K562 (cell line): ENCODE measurements around the gene SOCS7.

Experiments used
- BRD4 ChIP-seq: fragments of 200-600 bp; sonication (generic); IDR thresholded peaks from 2 replicates; pipeline ENCODE4 v1.6.1; 2017; ENCODE audit warnings: inconsistent platforms
- CC2D1A ChIP-seq: fragments of 450-650 bp; IDR thresholded peaks from 2 replicates; pipeline ENCODE4 v1.6.1; 2017; ENCODE audit warnings: mild to moderate bottlenecking
- EZH2 ChIP-seq: IDR thresholded peaks from 2 replicates; pipeline ENCODE4 v1.6.1; 2012; ENCODE audit warnings: low read depth, mild to moderate bottlenecking, inconsistent platforms, low read length, borderline replicate concordance
- KAT8 ChIP-seq: fragments of 450-650 bp; IDR thresholded peaks from 2 replicates; pipeline ENCODE4 v1.6.1; 2016; ENCODE audit warnings: low read depth, mild to moderate bottlenecking
- KLF10 ChIP-seq: fragments of 250-450 bp; sonication (Bioruptor Pico); IDR thresholded peaks from 2 replicates; pipeline ENCODE4 v1.6.1; 2021; ENCODE audit warnings: matching md5 sums
- SP1 ChIP-seq: sonication (generic); formaldehyde crosslinking; IDR thresholded peaks from 2 replicates; pipeline ENCODE4 v1.8.1; 2022; ENCODE audit warnings: mild to moderate bottlenecking, missing genetic modification reagents
- SP2 ChIP-seq: IDR thresholded peaks from 2 replicates; pipeline ENCODE4 v1.6.1; 2011; ENCODE audit warnings: mild to moderate bottlenecking, low read depth, low read length, moderate library complexity; ENCODE audit not compliant: poor library complexity, severe bottlenecking; ENCODE audit errors: extremely low read depth
- ZFP1 ChIP-seq: fragments of 450-650 bp; formaldehyde crosslinking; IDR thresholded peaks from 2 replicates; pipeline ENCODE4 v1.4.0; 2020; ENCODE audit warnings: mild to moderate bottlenecking, mixed read lengths
- ZKSCAN1 ChIP-seq: fragments of 150-350 bp; IDR thresholded peaks from 2 replicates; pipeline ENCODE4 v1.6.1; 2016; ENCODE audit warnings: low read depth, low read length
- ZKSCAN3 ChIP-seq: fragments of 250-450 bp; sonication (Bioruptor Pico); IDR thresholded peaks from 2 replicates; pipeline ENCODE4 v1.4.0; 2020
- TF ChIP-seq, protein P1 (sequence below), 3 experiments: IDR thresholded peaks in 2 of 3; conservative IDR thresholded peaks in 1 of 3; 2 replicates each; pipeline ENCODE4 v1.5.1; 2011 to 2012; ENCODE audit warnings: low read length in 3 of 3, mild to moderate bottlenecking in 3 of 3, control low read depth in 2 of 3, improper control_type of control experiment in 1 of 3, inconsistent platforms in 1 of 3, low read depth in 1 of 3, mixed read lengths in 1 of 3, moderate library complexity in 1 of 3; ENCODE audit not compliant: insufficient read depth in 2 of 3
- TF ChIP-seq, protein P2 (sequence below): fragments of 250-450 bp; sonication (Bioruptor Pico); IDR thresholded peaks from 2 replicates; pipeline ENCODE4 v1.4.0; 2020; ENCODE audit warnings: mild to moderate bottlenecking, moderate library complexity
- TF ChIP-seq, protein P3 (sequence below): fragments of 250-450 bp; sonication (Bioruptor Pico); IDR thresholded peaks from 2 replicates; pipeline ENCODE4 v1.5.0; 2020; ENCODE audit warnings: mild to moderate bottlenecking
- TF ChIP-seq, protein P4 (sequence below): sonication (generic); formaldehyde crosslinking; IDR thresholded peaks from 2 replicates; pipeline ENCODE4 v1.9.0; 2022; ENCODE audit warnings: mild to moderate bottlenecking, missing genetic modification reagents

DNA sequence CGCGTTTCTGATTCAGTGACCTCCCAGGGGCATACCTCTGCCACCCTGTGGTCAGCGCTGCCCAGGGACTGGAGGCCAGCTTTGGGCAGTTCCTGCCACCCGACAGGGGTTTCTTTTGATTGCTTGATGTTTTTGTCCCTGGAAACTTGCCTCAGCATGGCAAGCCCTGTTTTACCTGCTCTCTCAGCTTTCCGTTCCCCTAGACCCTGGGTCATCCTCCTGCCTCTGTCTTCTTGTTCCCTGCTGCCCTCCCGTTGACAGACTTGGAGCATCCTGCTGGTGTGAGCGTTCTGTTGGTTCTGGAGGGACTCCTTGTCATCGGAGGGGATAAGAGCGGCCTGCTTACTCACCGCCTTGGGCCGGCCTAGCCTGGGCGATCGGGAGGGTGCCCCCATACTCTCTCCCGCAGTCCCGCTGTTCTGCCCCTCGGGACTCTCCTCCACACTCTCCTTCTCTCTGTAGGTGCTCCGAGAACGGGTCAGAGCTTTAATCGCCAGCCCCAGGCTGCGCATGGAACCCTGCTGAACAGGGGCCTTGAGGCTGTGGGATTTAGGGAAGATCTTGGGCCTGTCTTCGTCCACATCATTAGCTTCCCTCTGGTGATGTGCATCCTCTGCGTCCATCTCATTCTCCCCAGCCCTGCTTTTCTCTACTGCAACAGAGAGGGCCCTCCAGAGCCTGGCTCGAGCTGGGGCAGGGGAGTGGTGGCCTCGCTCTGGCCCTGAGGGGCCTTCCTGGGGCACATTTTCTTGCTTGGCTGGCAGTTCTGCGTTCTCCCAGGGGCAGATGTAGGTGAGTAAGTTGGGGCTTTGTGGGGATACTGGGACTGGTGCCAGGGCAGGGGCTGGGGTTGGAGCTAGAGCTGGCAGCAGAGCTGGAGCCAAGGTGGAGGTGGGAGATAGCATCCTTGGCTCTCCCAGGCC lies 21.6 kb upstream of the SOCS7 start:
- TF ChIP-seq EZH2: no peak
- no peak for TF ChIP-seq KAT8
- TF ChIP-seq, protein P1, sequence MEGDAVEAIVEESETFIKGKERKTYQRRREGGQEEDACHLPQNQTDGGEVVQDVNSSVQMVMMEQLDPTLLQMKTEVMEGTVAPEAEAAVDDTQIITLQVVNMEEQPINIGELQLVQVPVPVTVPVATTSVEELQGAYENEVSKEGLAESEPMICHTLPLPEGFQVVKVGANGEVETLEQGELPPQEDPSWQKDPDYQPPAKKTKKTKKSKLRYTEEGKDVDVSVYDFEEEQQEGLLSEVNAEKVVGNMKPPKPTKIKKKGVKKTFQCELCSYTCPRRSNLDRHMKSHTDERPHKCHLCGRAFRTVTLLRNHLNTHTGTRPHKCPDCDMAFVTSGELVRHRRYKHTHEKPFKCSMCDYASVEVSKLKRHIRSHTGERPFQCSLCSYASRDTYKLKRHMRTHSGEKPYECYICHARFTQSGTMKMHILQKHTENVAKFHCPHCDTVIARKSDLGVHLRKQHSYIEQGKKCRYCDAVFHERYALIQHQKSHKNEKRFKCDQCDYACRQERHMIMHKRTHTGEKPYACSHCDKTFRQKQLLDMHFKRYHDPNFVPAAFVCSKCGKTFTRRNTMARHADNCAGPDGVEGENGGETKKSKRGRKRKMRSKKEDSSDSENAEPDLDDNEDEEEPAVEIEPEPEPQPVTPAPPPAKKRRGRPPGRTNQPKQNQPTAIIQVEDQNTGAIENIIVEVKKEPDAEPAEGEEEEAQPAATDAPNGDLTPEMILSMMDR (IDR thresholded peaks at IDR 0.05 in 2 of 3, conservative IDR thresholded peaks at IDR 0.05 in 1 of 3; ENCODE audit: insufficient read depth in 2 of 3, low read depth in 1 of 3, low read length in 3 of 3): no peak
- no peak for TF ChIP-seq CC2D1A
- TF ChIP-seq, protein P2, sequence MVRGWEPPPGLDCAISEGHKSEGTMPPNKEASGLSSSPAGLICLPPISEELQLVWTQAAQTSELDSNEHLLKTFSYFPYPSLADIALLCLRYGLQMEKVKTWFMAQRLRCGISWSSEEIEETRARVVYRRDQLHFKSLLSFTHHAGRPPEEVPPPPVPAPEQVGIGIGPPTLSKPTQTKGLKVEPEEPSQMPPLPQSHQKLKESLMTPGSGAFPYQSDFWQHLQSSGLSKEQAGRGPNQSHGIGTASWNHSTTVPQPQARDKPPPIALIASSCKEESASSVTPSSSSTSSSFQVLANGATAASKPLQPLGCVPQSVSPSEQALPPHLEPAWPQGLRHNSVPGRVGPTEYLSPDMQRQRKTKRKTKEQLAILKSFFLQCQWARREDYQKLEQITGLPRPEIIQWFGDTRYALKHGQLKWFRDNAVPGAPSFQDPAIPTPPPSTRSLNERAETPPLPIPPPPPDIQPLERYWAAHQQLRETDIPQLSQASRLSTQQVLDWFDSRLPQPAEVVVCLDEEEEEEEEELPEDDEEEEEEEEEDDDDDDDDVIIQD (CRISPR knock-in tag): no peak
- TF ChIP-seq, protein P3, sequence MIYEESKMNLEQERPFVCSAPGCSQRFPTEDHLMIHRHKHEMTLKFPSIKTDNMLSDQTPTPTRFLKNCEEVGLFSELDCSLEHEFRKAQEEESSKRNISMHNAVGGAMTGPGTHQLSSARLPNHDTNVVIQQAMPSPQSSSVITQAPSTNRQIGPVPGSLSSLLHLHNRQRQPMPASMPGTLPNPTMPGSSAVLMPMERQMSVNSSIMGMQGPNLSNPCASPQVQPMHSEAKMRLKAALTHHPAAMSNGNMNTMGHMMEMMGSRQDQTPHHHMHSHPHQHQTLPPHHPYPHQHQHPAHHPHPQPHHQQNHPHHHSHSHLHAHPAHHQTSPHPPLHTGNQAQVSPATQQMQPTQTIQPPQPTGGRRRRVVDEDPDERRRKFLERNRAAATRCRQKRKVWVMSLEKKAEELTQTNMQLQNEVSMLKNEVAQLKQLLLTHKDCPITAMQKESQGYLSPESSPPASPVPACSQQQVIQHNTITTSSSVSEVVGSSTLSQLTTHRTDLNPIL (CRISPR knock-in tag): no peak
- no peak for TF ChIP-seq BRD4
- TF ChIP-seq KLF10 (CRISPR knock-in tag): no peak
- no peak for TF ChIP-seq ZFP1 (CRISPR knock-in tag)
- TF ChIP-seq ZKSCAN3 (CRISPR knock-in tag): no peak
- no peak for TF ChIP-seq SP1 (CRISPR knock-in tag)
- TF ChIP-seq, protein P4, sequence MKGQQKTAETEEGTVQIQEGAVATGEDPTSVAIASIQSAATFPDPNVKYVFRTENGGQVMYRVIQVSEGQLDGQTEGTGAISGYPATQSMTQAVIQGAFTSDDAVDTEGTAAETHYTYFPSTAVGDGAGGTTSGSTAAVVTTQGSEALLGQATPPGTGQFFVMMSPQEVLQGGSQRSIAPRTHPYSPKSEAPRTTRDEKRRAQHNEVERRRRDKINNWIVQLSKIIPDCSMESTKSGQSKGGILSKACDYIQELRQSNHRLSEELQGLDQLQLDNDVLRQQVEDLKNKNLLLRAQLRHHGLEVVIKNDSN (CRISPR knock-in tag): no peak
- no peak for TF ChIP-seq ZKSCAN1
- no peak for TF ChIP-seq SP2
